T-helper 9 cell (primary cell): ENCODE data around the gene SPSB4.

Experiments used
- DNase-seq: peaks from one replicate; pipeline ENCODE4 v3.0.0-alpha.2; 2020

The SPSB4 gene

DNA sequence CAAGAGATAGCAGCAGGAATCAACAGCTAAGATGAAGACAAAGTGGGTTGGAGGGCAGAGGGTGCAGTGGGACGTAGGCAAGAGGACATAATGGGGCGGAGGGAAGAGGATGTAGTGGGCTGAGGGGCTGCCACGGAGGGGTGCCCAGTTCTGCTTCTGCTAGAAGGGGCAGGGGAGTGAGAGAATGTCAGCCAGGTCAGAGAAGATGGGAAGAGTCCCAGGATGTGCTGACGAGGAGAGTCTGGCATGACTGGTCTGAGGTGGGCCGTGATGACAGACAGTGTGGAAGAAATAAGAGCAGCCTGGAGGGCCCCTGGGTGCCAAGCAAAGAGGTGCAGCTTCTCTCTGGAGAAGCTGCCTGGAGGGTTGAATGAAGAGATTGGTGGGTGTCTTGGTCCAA, 4.0 kb downstream of the SPSB4 start:
- no peak for DNase-seq

DNA sequence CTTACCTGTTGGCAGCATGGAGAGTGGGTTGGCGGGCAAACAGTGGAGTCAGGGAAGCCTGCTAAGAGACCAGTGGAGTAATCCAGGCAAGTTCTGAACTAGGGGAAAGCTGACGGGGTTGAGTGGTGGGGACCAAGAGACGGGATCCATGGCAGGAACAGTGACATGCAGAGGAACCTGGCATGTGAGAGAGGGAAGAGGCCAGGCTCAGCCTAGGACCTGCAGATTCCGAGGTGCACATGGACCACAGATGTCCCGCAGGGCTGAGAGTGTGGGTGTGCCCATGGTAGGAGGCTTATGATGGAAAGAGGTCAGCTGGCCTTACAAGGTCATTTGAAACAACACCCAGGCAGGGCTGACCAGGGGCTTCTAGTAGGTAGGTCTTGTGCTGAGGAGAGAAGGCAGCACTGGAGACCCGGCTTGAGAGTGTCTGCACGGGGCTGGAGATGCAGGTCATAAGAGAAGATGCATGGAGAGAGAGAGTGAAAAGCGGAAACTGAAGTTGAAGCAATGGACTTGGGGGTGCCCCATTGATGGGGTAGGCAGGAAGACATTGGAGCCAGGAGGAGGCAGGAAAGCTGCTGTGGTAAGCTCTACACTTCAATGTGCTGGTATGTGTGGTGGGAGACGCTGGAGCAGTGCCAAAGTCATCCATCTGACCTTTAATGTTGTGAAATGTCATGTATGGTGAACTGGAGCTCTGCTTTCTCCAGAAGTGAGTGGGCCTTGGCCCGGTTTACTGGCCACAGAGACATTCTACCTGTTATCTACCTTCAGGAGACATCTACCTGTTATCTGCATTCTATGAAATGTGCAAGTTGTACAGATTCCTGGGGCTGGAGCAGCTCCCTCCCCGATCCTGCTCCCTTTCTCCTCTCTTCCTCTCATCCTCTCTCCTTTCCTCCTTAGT, 4.6 kb downstream of the SPSB4 start:
- no peak for DNase-seq

DNA sequence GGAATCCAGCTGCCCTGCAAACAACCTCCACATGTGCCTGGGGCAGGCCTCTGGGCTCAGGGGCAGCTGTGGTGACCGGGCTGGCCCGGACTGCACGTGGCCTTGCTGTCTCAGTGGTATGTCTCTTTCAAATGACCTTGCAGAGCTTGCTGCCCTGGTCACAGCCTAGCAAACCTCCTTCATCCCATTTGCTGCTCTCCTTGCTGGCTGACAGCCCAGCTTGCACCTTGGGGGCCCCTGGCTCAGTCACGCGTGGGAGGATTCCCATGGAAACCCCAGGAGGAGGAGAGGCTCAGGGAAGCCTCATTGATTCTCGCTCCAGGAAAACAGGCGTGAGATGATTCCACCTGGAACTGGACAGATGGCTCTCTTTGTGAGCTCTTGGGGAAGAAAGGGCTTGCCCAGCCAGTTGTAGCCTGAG, 5.6 kb downstream of the SPSB4 start:
- DNase-seq: no peak

DNA sequence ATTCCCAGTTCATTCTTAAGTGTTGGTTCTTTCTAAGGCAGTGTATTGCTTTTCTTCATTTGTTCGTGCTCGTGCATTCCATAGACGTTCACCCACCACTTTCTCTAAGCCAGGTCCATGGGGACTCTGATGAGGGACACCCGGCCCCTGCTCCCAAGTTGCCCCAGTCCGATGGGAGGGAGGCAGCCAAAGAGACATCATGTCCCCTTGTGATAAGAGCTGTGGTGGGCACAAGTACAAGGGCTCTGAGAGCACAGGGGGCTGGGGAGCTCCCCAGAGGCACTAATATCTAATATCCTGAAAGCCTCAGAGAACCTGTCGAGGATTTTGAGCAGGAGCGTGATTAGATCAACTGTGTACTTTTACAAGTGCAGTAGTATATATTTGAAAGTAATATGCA, 6.3 kb downstream of the SPSB4 start:
- no peak for DNase-seq

DNA sequence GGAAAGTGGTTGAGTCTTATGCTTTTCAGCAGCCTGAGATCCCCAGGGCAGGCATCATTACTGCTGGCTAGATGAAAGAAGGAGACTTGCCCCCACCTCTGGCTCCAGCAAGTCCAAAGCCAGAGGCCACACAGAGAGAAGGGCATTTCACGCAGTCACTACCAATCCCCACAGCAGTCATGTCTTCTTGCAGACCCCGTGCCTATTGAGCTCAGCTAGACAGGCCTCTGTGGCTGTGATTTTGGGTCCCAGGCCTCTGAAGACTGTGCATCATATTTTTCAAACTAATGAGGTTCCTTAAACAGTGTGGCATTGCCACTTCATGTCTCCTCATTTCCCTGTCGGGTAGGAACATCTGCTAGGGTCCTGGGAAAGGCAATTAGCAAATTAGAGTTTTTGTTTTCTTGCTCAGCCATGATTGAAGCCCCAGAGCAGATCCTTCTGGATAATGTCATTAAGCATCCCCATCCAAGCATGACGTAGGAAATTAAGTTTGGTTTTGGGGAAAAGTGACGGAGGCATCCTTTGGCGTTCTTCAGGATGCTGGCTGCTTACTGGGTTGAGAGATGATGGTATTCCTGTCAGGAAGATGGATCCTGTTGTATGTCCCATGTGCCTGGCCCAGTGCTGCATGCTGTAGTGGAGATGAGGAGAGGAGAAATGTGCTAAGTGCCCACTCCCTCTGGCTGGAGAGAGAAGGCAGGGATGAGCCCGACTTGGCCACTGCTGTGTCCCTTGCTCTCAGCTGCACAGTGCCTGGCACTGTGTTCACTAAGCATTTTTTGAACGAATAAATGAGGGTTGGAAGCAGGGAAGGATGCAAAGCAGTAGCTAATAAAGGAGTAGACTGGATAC, 7.0 kb downstream of the SPSB4 start:
- DNase-seq: no peak

DNA sequence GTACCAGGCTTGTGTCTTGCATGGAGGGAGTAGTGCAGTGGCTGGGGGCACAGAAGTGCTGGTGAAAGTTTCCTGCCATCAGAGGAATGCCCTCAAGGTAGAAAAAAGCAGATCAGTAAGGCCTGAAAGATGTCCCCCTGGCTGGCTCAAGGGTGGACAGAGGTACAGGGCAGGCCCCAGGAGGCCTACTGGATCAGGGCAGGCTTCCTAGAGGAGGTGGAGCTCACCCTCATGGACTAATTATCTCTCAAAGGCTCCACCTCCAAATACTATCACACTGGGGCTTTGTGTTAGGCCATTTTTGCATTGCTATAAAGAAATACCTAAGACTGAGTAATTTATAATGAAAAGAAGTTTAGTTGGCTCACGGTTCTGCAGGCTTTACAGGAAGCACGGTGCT, 7.8 kb downstream of the SPSB4 start:
- no peak for DNase-seq

DNA sequence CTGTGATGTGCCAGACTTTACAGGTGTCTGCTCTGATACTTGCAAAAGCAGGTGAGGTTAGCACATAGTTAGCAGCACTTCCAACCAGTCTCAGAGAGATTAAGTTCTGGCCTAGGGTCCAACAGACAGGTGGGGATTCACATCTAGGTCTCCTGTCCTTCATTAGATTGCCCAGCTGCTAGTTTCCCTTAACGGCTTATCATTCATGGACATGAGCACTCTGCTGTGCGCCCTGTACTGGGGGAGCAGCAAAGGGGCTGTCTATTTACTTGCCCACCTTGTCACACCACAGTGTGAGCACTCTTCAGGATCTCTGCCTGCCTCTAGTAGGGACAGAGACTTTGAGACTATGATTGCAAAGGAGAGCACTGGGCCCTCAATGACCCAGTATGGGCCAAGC, 8.7 kb downstream of the SPSB4 start:
- no peak for DNase-seq

DNA sequence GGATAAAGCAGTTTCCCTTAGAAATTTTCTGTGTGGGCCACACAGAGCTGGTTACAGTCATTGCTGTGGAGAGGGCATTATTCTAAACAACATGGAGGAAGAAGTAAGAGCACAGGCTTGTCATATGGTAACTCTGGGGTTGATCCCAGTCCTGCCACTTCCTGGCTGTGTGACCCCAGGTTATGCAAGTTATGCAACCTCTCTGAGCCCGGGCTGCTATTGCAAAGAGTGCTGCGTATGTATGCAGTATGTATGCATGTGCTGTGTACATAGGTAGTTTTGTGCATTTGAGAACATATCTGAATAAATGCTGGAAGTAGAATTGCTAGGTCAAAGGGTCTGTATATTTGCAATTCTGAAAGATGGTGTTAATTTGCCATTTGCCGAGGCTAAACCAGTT, 9.2 kb downstream of the SPSB4 start:
- no peak for DNase-seq

DNA sequence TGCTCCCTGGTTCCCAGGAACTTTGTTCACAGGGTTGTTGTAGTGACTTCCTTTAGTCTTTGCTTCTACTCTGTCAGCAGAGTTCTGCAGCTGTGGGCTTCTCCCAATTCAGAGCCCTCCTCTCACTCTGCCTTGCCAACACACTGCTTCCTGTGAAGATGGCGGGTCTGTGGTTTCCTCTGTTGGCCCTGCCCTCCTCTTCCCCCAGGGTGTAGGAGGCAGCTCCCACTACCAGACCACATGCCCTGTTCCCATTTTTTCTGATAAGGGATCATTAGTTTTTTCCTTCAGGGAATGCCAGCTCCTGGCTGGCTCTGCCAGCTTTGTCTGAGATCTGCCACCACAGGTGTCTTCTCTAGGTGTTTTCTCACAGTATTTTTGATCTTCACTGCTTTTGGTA, 12.7 kb downstream of the SPSB4 start:
- DNase-seq: no peak

DNA sequence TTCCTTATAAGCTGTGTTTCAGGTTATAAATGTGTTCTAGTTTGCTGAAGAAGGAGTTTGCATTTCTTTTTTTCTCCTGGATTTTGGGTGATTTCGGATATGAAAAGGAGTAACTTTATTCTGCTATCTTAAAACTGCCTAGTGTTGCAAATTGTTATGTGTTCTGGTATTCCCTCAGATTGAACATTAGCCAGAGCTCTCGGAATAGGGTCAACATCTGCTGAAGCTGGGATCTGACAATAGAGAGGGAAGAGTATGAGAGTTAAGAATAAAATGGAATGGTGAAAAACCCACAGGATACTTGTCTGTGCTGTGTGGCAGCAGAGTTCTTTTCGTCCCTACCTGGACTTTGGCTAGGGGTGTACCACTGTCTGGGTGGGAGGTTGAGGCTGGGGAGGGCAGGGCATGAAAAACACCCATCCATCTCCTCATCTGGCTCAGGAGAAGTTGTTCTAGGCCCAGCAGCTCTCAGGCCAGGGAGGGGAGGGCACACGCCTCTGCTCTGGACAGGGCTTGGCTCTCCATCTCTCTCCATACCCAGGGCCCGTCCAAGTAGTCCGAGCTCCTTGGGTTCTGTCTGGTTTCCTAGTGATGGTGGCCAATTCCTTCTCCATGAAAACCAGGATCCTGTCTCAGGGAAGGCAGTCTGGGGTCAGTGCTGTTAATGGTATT, 13.2 kb downstream of the SPSB4 start:
- DNase-seq: no peak

DNA sequence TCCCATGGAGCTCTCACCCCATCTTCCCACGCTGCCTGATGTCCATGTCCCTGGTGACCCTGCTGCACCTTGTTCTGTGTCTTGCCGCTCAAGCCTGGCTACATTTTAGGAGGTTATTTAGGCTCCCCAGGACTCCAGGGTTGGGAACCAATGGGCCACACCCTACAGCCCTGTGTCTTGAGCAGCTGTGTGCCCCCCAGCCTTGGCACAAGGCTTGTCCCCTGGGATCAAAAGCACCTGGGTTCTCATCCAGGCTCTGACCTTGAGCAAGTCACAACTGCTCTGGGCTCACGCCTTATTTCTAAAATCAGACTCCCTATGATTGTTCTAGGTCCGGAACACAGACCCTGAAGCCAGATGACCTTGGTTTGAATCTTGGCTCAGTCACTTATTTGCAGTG, 14.1 kb downstream of the SPSB4 start:
- no peak for DNase-seq

DNA sequence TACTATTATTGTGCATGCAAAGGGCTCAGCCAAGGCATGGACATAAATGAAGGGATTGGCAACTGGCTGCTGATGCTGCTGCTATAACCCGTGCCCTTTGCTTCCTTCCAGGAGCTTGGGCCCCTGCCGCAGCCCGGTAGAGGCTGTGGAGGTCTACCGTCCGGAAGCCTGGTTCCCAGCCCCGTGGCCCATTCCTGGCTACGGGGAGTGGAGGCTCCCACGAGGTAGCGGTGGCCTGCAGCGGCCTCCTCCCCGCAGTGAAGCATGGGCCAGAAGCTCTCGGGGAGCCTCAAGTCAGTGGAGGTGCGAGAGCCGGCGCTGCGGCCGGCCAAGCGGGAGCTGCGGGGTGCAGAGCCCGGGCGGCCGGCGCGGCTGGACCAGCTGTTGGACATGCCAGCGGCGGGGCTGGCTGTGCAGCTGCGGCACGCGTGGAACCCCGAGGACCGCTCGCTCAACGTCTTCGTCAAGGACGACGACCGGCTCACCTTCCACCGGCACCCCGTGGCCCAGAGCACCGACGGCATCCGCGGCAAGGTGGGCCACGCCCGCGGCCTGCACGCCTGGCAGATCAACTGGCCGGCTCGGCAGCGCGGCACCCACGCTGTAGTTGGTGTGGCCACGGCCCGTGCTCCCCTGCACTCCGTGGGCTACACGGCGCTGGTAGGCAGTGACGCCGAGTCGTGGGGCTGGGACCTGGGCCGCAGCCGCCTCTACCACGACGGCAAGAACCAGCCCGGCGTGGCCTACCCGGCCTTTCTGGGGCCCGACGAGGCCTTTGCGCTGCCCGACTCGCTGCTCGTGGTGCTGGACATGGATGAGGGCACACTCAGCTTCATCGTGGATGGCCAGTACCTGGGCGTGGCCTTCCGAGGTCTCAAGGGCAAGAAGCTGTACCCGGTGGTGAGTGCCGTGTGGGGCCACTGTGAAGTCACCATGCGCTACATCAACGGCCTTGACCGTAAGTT, 15.0 kb downstream of the SPSB4 start:
- DNase-seq: no peak

DNA sequence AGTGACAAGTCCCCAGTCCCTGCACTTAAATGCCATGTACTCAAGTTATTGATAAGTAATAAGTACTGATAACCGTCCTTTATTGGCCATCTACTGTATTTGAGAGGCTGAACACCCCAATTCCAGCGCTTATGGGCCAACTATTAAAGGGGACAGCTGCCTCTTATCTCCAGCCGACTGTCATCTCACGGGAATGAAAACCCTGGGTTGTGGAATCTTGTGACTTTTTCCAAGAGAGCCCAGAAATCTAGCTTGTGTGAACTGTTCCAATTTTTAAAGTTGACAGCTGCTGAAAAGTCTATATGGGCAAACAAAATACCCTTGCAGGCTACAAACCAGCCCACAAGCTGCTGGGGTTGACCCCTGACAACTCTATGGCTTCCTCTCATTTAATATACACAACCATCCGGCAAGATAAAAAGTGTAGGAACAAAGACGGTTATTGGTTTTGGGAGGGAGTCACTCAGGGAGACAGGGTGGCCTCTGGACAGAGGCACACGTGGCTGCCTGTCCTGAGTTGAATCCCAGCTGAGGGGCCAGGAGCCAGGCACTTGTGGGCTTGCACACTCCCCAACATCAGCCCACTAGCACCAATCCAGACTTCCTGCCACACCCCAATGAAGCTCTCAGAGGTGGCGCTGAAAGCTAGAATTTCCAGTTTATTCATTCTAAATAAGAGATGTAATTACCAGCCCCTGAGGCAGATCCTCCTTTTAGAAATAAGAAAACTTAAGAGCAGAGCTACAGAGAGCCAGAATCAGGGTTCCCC, 16.2 kb downstream of the SPSB4 start:
- no peak for DNase-seq

DNA sequence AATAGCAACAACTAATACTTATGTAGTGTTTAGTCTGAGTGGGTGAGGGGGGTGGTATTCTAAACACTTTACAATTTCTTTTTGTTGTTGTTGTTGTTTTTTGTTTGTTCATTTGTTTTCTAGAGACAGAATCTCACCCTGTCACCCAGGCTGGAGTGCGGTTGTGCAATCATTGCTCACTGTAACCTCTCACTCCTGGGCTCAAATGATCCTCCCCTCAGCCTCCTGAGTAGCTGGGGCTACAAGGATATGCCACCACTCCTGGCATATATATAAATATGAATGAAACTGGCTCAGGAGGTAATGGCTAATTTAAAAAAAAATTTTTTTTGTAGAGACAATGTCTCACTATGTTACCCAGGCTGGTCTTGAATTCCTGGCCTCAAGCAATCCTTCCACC, 19.1 kb downstream of the SPSB4 start:
- DNase-seq: no peak

DNA sequence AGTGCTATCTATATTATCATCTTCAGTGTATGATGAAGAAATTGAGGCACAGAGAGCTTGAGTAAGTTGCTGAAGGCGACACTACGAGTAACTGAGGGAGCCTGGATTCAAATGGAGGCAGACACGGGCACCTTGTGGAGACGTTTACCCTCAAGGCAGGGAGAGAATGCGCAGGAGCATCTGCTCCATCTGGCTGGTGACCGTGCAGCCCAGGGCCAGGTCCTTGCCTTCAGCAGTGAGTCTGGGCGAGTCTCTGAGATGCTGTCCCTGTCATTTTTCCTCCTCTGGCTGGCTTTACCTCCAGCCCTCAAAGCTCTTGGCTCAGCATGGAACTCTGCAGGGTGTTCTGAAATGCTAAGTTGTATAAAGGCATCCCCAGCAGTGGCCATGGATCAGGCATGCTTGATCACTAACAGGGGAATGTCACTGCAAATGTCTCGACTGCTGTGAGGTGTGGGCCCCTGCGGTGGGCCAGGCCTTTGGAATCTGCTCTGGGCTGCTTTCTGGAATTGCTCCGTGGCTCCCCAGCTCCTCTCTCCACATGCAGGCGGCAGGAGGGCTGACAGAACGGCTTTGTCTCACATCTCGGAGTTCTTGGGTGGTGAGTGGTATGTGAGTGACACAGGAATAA, 19.7 kb downstream of the SPSB4 start:
- no peak for DNase-seq

DNA sequence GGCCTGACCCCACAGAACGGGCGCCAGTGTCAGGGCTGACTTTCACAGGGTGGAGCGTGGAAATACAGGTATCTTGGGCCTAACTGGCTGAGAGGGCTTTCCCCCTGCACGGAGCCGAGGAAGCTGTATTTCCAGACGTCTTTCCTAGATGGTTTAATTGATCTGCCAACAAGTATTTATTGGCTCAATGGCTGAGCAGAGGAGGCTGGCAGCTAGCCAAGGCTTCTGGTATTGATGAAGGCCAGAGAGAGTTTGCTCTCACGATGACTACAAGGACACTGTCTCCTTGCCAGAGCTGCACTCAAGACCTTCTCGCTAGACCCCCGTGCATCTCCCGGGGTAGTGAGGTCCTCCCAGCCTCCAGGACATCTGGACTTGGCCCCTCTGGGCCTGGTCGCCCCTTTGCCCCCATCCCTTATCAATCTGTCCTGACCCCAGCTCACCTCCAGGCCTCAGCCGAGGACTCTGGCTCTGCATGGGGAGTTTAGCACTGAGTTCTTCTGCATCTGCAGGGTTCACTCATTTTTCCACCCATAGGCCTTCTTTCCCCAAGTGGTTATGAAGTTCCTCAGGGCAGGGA, 20.6 kb downstream of the SPSB4 start:
- no peak for DNase-seq

DNA sequence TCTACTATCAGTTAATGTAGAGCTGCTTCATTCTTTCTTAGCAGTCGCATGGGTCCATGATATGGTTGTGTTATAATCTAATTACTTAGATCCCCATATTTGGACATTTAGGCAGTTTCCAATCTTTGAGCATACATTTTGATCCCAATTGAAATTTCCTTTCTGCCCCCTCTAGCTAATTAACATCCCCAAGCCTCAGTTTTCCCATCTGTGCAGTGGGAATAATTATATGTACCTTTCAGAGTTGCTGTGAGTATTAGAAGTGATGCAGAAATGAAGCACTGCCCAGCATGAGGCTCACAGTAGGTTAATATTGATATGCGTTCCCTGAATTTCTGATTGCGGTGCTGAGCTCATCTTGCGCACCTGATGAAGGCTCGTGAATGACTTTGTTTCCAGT, 21.8 kb downstream of the SPSB4 start:
- DNase-seq: no peak

DNA sequence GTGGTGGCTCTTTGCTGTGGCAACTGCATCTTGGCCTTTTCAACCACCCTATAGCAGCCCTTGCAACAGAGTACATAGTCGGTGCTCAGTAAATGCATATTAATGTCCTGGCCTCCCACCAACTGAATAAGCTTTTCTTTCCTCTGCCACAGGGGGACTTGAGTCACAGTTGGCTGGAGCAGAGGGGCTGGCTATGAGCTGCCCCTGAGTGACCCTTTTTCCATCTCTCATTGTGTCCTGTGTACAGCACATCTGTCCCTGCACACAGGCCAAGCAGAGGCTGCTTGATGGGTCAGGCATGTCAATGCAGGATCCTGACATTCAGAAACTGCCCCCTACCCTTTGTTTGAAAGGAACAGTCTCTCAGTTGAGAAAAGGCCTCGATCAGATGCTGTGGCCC, 22.4 kb downstream of the SPSB4 start:
- DNase-seq: no peak

DNA sequence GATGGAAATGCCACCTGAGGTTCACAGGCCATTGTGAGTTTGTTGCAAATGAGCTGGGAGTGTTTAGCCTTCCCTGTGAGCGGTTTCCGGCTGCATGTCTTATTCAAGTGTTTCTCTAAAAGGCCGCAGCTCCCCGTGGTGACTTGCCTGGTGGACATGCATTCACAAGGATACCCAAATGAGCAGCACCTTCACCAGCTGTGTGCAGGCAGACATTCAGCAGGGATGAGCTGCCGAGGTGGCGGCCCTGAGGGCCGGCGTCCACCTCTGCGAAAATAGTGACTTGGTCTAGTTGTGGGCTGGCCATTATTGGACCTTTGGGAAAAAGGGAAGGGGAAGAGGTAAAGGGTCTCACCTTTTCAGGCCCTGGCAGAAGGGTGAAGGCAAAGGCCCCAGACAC, 23.4 kb downstream of the SPSB4 start:
- no peak for DNase-seq

DNA sequence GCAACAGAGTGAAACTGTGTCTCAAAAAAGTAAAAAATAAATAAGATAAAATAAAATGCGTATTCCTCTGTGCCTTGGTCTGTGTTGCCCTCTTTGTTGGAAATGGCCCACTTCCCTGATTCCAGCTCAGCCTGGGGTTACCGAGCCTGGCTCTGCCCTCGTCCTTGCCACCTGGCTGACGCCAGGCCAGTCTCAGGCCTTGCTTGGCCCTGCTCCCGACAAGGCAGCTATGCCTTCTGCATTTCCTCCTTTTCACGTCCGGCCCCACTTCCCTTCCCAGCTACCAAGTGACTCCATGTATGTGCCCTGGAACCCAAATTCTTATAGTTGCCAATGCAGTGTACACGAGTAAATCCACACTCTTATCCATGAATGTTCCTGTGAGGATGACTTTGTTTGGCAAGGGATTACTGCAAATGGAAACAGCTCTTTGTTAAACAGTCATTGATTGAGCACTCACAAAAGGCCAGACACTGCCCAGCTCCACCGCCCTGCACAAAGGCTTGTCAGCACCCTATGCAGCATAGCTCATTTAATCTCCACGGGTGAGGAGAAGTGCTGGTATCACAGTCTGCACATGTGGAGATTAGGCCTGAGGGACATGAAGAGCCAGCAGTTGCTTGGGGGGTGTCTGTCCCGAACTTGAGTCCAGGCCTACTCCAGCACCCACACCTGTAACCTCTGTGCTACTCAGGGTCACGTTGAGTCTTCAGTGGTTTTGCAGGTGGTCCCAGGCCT, 25.1 kb downstream of the SPSB4 start:
- no peak for DNase-seq
